CD4-positive, alpha-beta T cell (primary cell): ENCODE results near the gene MYOF. TPM values are rescaled to one million over a fixed set of nuclear protein-coding genes. Genes with fewer than 3 reads are reported as not detected.

Source experiments
- ATAC-seq: fragments of 200-7000 bp; cut with Tn5 transposase; one replicate; pipeline ENCODE4 v1.10.0; 2022; ENCODE audit warnings: mild to moderate bottlenecking; ENCODE audit not compliant: poor library complexity
- CTCF ChIA-PET: fragments of 350-600 bp; sonication (Branson Sonifier 250); formaldehyde crosslinking; loops from one replicate; lab custom pipeline; 2021; ENCODE audit warnings: antibody characterized with exemption, inconsistent platforms; lab: Charles Lee
- POLR2A ChIA-PET: fragments of 350-600 bp; sonication (Branson Sonifier 250); formaldehyde crosslinking; loops from one replicate; lab custom pipeline; 2021; ENCODE audit warnings: antibody characterized with exemption, inconsistent platforms; lab: Charles Lee
- DNase-seq, 14 experiments: peaks; one replicate each; pipeline ENCODE4 v3.0.0-alpha.2; 2013 to 2020; ENCODE audit warnings: mixed read lengths in 2 of 14
- H3K27ac ChIP-seq, 2 donors: one replicate each; pipeline versions ENCODE4 v1.5.1 to v1.7.0; 2013; ENCODE audit warnings: low read length in 2 of 2, low read depth in 1 of 2, mild to moderate bottlenecking in 1 of 2
- H3K27me3 ChIP-seq, 2 experiments: 1 replicate in 1 of 2; 2 replicates in 1 of 2; pipeline versions ENCODE4 v1.6.1 to v1.7.0; 2013; ENCODE audit warnings: low read length in 2 of 2, control low read depth in 1 of 2, mild to moderate bottlenecking in 1 of 2, moderate library complexity in 1 of 2; ENCODE audit not compliant: insufficient read depth in 2 of 2, control insufficient read depth in 1 of 2
- H3K36me3 ChIP-seq: one replicate; pipeline ENCODE4 v1.6.1; 2013; ENCODE audit warnings: low read length, control low read depth; ENCODE audit not compliant: insufficient read depth
- H3K4me1 ChIP-seq: one replicate; pipeline ENCODE4 v1.6.1; 2013; ENCODE audit warnings: low read length, control low read depth; ENCODE audit not compliant: insufficient read depth
- H3K4me3 ChIP-seq: one replicate; pipeline ENCODE4 v1.5.1; 2013; ENCODE audit warnings: mild to moderate bottlenecking, low read length, moderate library complexity
- H3K9me3 ChIP-seq, 2 experiments: 1 replicate in 1 of 2; 2 replicates in 1 of 2; pipeline versions ENCODE4 v1.6.1 to v1.7.0; 2013; ENCODE audit warnings: low read length in 2 of 2, mild to moderate bottlenecking in 2 of 2, control low read depth in 1 of 2, moderate library complexity in 1 of 2; ENCODE audit not compliant: control insufficient read depth in 1 of 2, insufficient read depth in 1 of 2
- H3K27ac Mint-ChIP-seq: one replicate; pipeline ENCODE4 v1.8.0; 2020; ENCODE audit warnings: mixed read lengths
- H3K27me3 Mint-ChIP-seq: one replicate; pipeline ENCODE4 v1.8.0; 2021; ENCODE audit warnings: mixed read lengths
- H3K36me3 Mint-ChIP-seq: one replicate; pipeline ENCODE4 v1.8.0; 2021; ENCODE audit warnings: low read depth, mixed read lengths
- H3K4me1 Mint-ChIP-seq: one replicate; pipeline ENCODE4 v1.8.0; 2021; ENCODE audit warnings: low read depth, mixed read lengths
- H3K4me3 Mint-ChIP-seq: one replicate; pipeline ENCODE4 v1.8.0; 2020; ENCODE audit warnings: mild to moderate bottlenecking, mixed read lengths
- H3K9me3 Mint-ChIP-seq: one replicate; pipeline ENCODE4 v1.8.0; 2020; ENCODE audit warnings: mixed read lengths
- CTCF ChIP-seq: fragments of 200-600 bp; IDR thresholded peaks from one replicate; pipeline ENCODE4 v1.8.0; 2022; ENCODE audit warnings: antibody characterized with exemption, mild to moderate bottlenecking
- intact Hi-C, 2 experiments: fragments of 100-400 bp; cut with DNase I in 1 of 2; cut with micrococcal nuclease in 1 of 2; formaldehyde crosslinking; loops; one replicate each; pipeline versions ENCODE4 v1.15.1 to v1.9.0; 2023 to 2025; cut with DNase I, micrococcal nuclease
- total RNA-seq, 174 experiments: library from RNA in 2 of 174; stranded (reverse) in 2 of 174; gene quantifications; one replicate each; pipeline ENCODE4 v1.2.3 and lab custom pipeline; 2021 to 2026

MYOF gene
- total RNA-seq, 2 experiments from 2014 or later: 0.14 to 0.27 TPM

GRCh38 chr10:93277360-93277759, 204.8 kb downstream of the MYOF start:
- POLR2A ChIA-PET: no interaction called here
- DNase-seq: no peak

GRCh38 chr10:93274419-93274818, 207.7 kb downstream of the MYOF start:
- no peaks in the 10 kb centered on the region for H3K9me3 ChIP-seq
- peaks cover 2% of the 10 kb centered on the region for H3K9me3 Mint-ChIP-seq
- ChIA-PET CTCF (no interaction called here), POLR2A (no interaction called here)
- no peaks in the 10 kb centered on the region for H3K4me1 ChIP-seq
- intact Hi-C loops: no loop called here
- H3K36me3 Mint-ChIP-seq: no peaks in the 10 kb centered on the region
- H3K4me3 ChIP-seq: no peak overlapping the region
- peaks cover 4% of the 10 kb centered on the region for H3K27me3 Mint-ChIP-seq
- H3K27me3 ChIP-seq: no peaks in the 10 kb centered on the region
- no peak overlapping the region for H3K27ac ChIP-seq
- H3K36me3 ChIP-seq: no peaks in the 10 kb centered on the region
- no peaks in the 10 kb centered on the region for H3K4me1 Mint-ChIP-seq
- DNase-seq (no peak), ATAC-seq (no peak)
- no peak overlapping the region for H3K4me3 Mint-ChIP-seq
- no peak for TF ChIP-seq CTCF
- no peak overlapping the region for H3K27ac Mint-ChIP-seq

More at GRCh38 chr10:93277360-93277759, 204.8 kb downstream of the MYOF start:
- Mint-ChIP-seq H3K36me3 (no peaks in the 10 kb centered on the region), H3K4me3 (no peak overlapping the region), H3K27me3 (peaks cover 4% of the 10 kb centered on the region), H3K9me3 (no peaks in the 10 kb centered on the region), H3K4me1 (no peaks in the 10 kb centered on the region), H3K27ac (no peak overlapping the region)
- H3K27ac ChIP-seq: no peak overlapping the region
- ATAC-seq: no peak
- no peaks in the 10 kb centered on the region for H3K4me1 ChIP-seq
- TF ChIP-seq CTCF: no peak
- intact Hi-C loops: no loop called here
- CTCF ChIA-PET: no interaction called here
- no peak overlapping the region for H3K4me3 ChIP-seq
- no peaks in the 10 kb centered on the region for H3K9me3 ChIP-seq
- H3K36me3 ChIP-seq: no peaks in the 10 kb centered on the region
- no peaks in the 10 kb centered on the region for H3K27me3 ChIP-seq

- Mint-ChIP-seq H3K4me1 (peaks cover 7% of the 10 kb centered on the region), H3K36me3 (no peaks in the 10 kb centered on the region), H3K27ac (no peak overlapping the region), H3K9me3 (peaks cover 3% of the 10 kb centered on the region), H3K27me3 (peaks cover 4% of the 10 kb centered on the region), H3K4me3 (no peak overlapping the region)
- no peaks in the 10 kb centered on the region for H3K27me3 ChIP-seq
- POLR2A ChIA-PET: no interaction called here
- no peaks in the 10 kb centered on the region for H3K9me3 ChIP-seq
- ATAC-seq (no peak), DNase-seq (no peak)
- H3K36me3 ChIP-seq: no peaks in the 10 kb centered on the region
- no peak overlapping the region for H3K27ac ChIP-seq
- CTCF ChIA-PET: no interaction called here
- intact Hi-C loops: no loop called here
- no peak overlapping the region for H3K4me3 ChIP-seq
- no peaks in the 10 kb centered on the region for H3K4me1 ChIP-seq
- TF ChIP-seq CTCF: no peak
These were observed 209.1 kb downstream of the MYOF start for GRCh38 chr10:93272884-93273675.
